Measurements from ENCODE around the gene APOA5. TPM values are rescaled to one million over a fixed set of nuclear protein-coding genes. Genes with fewer than 3 reads are reported as not detected.

Gene APOA5
- total RNA-seq, 1 experiment from 2014 or later: not detected

DNA sequence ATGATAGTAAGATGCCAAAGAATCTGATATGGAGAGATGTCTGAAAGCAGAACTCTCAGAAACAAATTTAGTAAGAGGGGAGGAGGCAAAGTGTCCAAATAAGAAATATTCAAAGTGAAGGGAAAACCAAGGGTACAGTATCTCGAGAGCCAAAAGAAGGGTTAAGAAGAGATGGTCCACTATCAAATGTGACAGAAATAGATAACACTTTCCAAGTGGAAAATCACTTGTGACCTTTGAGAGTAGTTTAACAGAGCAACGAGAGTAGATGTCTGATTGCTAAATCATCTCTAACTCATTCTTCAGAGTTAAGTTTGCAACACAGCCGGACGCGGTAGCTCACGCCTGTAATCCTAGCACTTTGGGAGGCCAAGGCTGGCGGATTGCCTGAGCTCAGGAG is 14.6 kb downstream of the APOA5 start:
- POLR2A ChIA-PET: interaction anchor here (1.0 to 1.1 kb wide), 2 partner anchors 9 to 11 kb away, joined by 3 to 4 read pairs; partner anchors contain the start of gene ZPR1
- BruUV-seq (replicated peaks): no TSS peak
- intact Hi-C loops (cut with micrococcal nuclease): no loop called here
- no peak for DNase-seq (ENCODE audit: unreplicated experiment)
- H3K27ac Mint-ChIP-seq (ENCODE audit: low read depth, unreplicated experiment): no peak overlapping the region
- peaks cover 63% of the 10 kb centered on the region for H3K36me3 Mint-ChIP-seq (ENCODE audit: insufficient read depth, unreplicated experiment)
- no peaks in the 10 kb centered on the region for H3K27me3 Mint-ChIP-seq (ENCODE audit: insufficient read depth, unreplicated experiment)
- no peak for TF ChIP-seq CTCF (IDR thresholded peaks at IDR 0.05; ENCODE audit: unreplicated experiment)
- CTCF ChIA-PET: interaction anchor here (0.6 to 1.5 kb wide), 5 partner anchors 13 to 368 kb away, joined by 3 to 6 read pairs (median 3); no protein-coding TSS in a partner anchor
- H3K4me3 Mint-ChIP-seq (ENCODE audit: unreplicated experiment): no peak overlapping the region
- peaks cover 15% of the 10 kb centered on the region for H3K4me1 Mint-ChIP-seq (ENCODE audit: insufficient read depth, unreplicated experiment)
- H3K9me3 Mint-ChIP-seq (ENCODE audit: unreplicated experiment): no peaks in the 10 kb centered on the region

DNA sequence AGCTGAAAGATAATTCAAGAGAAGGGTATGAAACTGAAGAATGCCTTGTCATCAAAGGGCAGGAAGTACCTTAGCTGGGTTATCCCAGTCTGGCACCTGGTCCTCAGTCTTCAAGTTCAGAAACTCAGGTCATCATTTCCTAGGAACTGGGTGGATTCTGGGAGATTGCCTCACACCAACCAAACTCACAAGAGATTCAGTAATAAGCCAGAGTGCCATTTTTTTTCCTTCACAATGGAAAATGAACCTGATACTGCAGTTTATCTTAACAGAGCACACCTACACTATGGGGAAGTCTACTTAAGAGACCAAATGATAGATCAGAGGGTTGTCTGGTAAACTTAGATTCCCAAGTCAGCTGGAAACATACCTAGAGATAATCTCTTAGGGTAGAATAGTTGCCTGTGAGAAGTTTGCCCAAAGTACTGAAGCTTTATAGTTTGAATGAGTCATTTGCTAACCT is 15.1 kb downstream of the APOA5 start:
- DNase-seq (ENCODE audit: unreplicated experiment): no peak
- Mint-ChIP-seq H3K4me3 (ENCODE audit: unreplicated experiment) (no peak overlapping the region), H3K27me3 (ENCODE audit: insufficient read depth, unreplicated experiment) (no peaks in the 10 kb centered on the region), H3K9me3 (ENCODE audit: unreplicated experiment) (no peaks in the 10 kb centered on the region), H3K4me1 (ENCODE audit: insufficient read depth, unreplicated experiment) (peaks cover 18% of the 10 kb centered on the region), H3K27ac (ENCODE audit: low read depth, unreplicated experiment) (no peak overlapping the region), H3K36me3 (ENCODE audit: insufficient read depth, unreplicated experiment) (peaks cover 58% of the 10 kb centered on the region)
- no peak for TF ChIP-seq CTCF (IDR thresholded peaks at IDR 0.05; ENCODE audit: unreplicated experiment)
- ChIA-PET POLR2A (interaction anchor here (1.0 to 1.1 kb wide), 2 partner anchors 10 to 11 kb away, joined by 3 to 4 read pairs; partner anchors contain the start of gene ZPR1), CTCF (interaction anchor here (0.6 to 1.5 kb wide), 4 partner anchors 14 to 369 kb away, joined by 3 to 6 read pairs (median 3); no protein-coding TSS in a partner anchor)
- intact Hi-C loops (cut with micrococcal nuclease): no loop called here
- BruUV-seq (replicated peaks): no TSS peak

- H3K27me3 Mint-ChIP-seq (ENCODE audit: insufficient read depth, unreplicated experiment): no peaks in the 10 kb centered on the region
- ChIA-PET CTCF (interaction anchor here (0.6 to 1.4 kb wide), 3 partner anchors 43 to 330 kb away, joined by 3 to 6 read pairs (median 5); no protein-coding TSS in a partner anchor), POLR2A (interaction anchor here (1.0 to 5.8 kb wide), 3 partner anchors 10 to 12 kb away, joined by 3 to 59 read pairs (median 4); partner anchors contain the start of gene ZPR1)
- no peak for TF ChIP-seq CTCF (IDR thresholded peaks at IDR 0.05; ENCODE audit: unreplicated experiment)
- no TSS peak for BruUV-seq (replicated peaks)
- no peak overlapping the region for H3K27ac Mint-ChIP-seq (ENCODE audit: low read depth, unreplicated experiment)
- intact Hi-C loops (cut with micrococcal nuclease): no loop called here
- no peak for DNase-seq (ENCODE audit: unreplicated experiment)
- peaks cover 21% of the 10 kb centered on the region for H3K4me1 Mint-ChIP-seq (ENCODE audit: insufficient read depth, unreplicated experiment)
- no peak overlapping the region for H3K4me3 Mint-ChIP-seq (ENCODE audit: unreplicated experiment)
- H3K36me3 Mint-ChIP-seq (ENCODE audit: insufficient read depth, unreplicated experiment): peaks cover 53% of the 10 kb centered on the region
- no peaks in the 10 kb centered on the region for H3K9me3 Mint-ChIP-seq (ENCODE audit: unreplicated experiment)
These were observed 15.7 kb downstream of the APOA5 start for GRCh38 chr11:116775975-116776374.

- Mint-ChIP-seq H3K4me1 (ENCODE audit: insufficient read depth, unreplicated experiment) (peaks cover 25% of the 10 kb centered on the region), H3K36me3 (ENCODE audit: insufficient read depth, unreplicated experiment) (peaks cover 46% of the 10 kb centered on the region), H3K27ac (ENCODE audit: low read depth, unreplicated experiment) (no peak overlapping the region), H3K27me3 (ENCODE audit: insufficient read depth, unreplicated experiment) (no peaks in the 10 kb centered on the region), H3K9me3 (ENCODE audit: unreplicated experiment) (no peaks in the 10 kb centered on the region), H3K4me3 (ENCODE audit: unreplicated experiment) (no peak overlapping the region)
- intact Hi-C loops (cut with micrococcal nuclease): loop anchor here (5.0 kb wide), 1 partner anchor 333 kb away; no protein-coding TSS in a partner anchor
- POLR2A ChIA-PET: interaction anchor here (1.4 to 5.8 kb wide), 3 partner anchors 8 to 61 kb away, joined by 6 to 59 read pairs (median 14); partner anchors contain the start of gene ZPR1
- DNase-seq (ENCODE audit: unreplicated experiment): no peak
- no TSS peak for BruUV-seq (replicated peaks)
- no peak for TF ChIP-seq CTCF (IDR thresholded peaks at IDR 0.05; ENCODE audit: unreplicated experiment)
- CTCF ChIA-PET: interaction anchor here (0.6 to 1.0 kb wide), 3 partner anchors 10 to 331 kb away, joined by 4 to 5 read pairs (median 4); no protein-coding TSS in a partner anchor
These were observed 17.0 kb downstream of the APOA5 start for GRCh38 chr11:116774661-116775060.

Data from MCF 10A (cell line).